DND-41 (cell line): ENCODE results near the gene COQ10A.

Source experiments
- CTCF ChIP-seq: IDR thresholded peaks from 2 replicates; pipeline ENCODE4 v1.5.1; 2012; ENCODE audit warnings: borderline replicate concordance, low read length, moderate library complexity, mild to moderate bottlenecking; ENCODE audit not compliant: poor library complexity, severe bottlenecking; ENCODE audit errors: extremely low read depth
- EZH2 ChIP-seq: IDR thresholded peaks from 3 replicates; pipeline ENCODE4 v1.6.1; 2012; ENCODE audit warnings: borderline replicate concordance, low read depth, mild to moderate bottlenecking, moderate library complexity, low read length, inconsistent platforms; ENCODE audit not compliant: severe bottlenecking

GRCh38 chr12:56315249-56315621, 48.5 kb downstream of the COQ10A start:
- TF ChIP-seq CTCF (no peak), EZH2 (no peak)
